SK-N-SH (cell line): ENCODE measurements around the gene TTC38. TPM values are rescaled to one million over a fixed set of nuclear protein-coding genes. Genes with fewer than 3 reads are reported as not detected.

Experiments used
- CTCF ChIA-PET: fragments of 300-600, 350-600 bp; formaldehyde crosslinking; extraction: SDS; loops from one replicate; lab custom pipeline; 2021; lab: Yijun Ruan, JAX
- POLR2A ChIA-PET: fragments of 350-600 bp; sonication (Branson Sonifier 250); formaldehyde crosslinking; extraction: SDS; loops from one replicate; lab custom pipeline; 2020; ENCODE audit warnings: antibody characterized with exemption, inconsistent platforms; lab: Yijun Ruan, JAX
- DNase-seq: peaks from one replicate; pipeline ENCODE4 v3.0.0; 2012
- H2AFZ ChIP-seq: fragments of 200-600 bp; sonication (generic); 2 replicates; pipeline ENCODE4 v1.8.1; 2016; ENCODE audit warnings: antibody characterized with exemption, mild to moderate bottlenecking, low read depth
- H3F3A ChIP-seq: fragments of 200-600 bp; sonication (generic); replicated peaks from 2 replicates; pipeline ENCODE3; 2016; ENCODE audit warnings: antibody characterized with exemption, mild to moderate bottlenecking; ENCODE audit not compliant: insufficient read depth
- H3K27ac ChIP-seq, 2 experiments: fragments of 200-500 bp in 1 of 2; fragments of 200-600 bp in 1 of 2; sonication (Bioruptor generic) in 1 of 2; sonication (generic), shearing (Covaris generic) in 1 of 2; 2 replicates each; pipeline versions ENCODE4 v1.5.1 to v1.6.1; 2014 to 2016; ENCODE audit warnings: low read depth in 2 of 2, inconsistent platforms in 1 of 2, low read length in 1 of 2, mild to moderate bottlenecking in 1 of 2, mixed read lengths in 1 of 2
- H3K27me3 ChIP-seq: fragments of 200-600 bp; sonication (generic), shearing (Covaris generic); 2 replicates; pipeline ENCODE4 v1.6.1; 2016; ENCODE audit warnings: mixed run types; ENCODE audit not compliant: insufficient read depth
- H3K36me3 ChIP-seq, 2 experiments: fragments of 200-500 bp in 1 of 2; fragments of 200-600 bp in 1 of 2; sonication (Bioruptor generic) in 1 of 2; sonication (generic) in 1 of 2; replicated peaks in 1 of 2; 2 replicates each; pipeline versions ENCODE3 to v1.5.1; 2014 to 2016; ENCODE audit warnings: low read length in 1 of 2, mild to moderate bottlenecking in 1 of 2; ENCODE audit not compliant: insufficient read depth in 2 of 2, control insufficient read depth in 1 of 2
- H3K4me1 ChIP-seq, 2 experiments: fragments of 200-500 bp in 1 of 2; fragments of 200-600 bp in 1 of 2; sonication (Bioruptor generic) in 1 of 2; sonication (generic), shearing (Covaris generic) in 1 of 2; 2 replicates each; pipeline versions ENCODE4 v1.5.1 to v1.6.1; 2014 to 2016; ENCODE audit warnings: low read depth in 1 of 2, low read length in 1 of 2, mixed run types in 1 of 2; ENCODE audit not compliant: insufficient read depth in 2 of 2, control insufficient read depth in 1 of 2
- H3K4me2 ChIP-seq: fragments of 200-600 bp; sonication (generic), shearing (Covaris generic); 2 replicates; pipeline ENCODE4 v1.6.1; 2017; ENCODE audit warnings: mixed run types
- H3K4me3 ChIP-seq, 2 experiments: fragments of 200-500 bp in 1 of 2; fragments of 200-600 bp in 1 of 2; sonication (Bioruptor generic) in 1 of 2; sonication (generic), shearing (Covaris generic) in 1 of 2; 2 replicates each; pipeline versions ENCODE4 v1.5.1 to v1.8.1; 2014 to 2016; ENCODE audit warnings: low read depth in 2 of 2, inconsistent platforms in 1 of 2, low read length in 1 of 2, mild to moderate bottlenecking in 1 of 2, mixed read lengths in 1 of 2, moderate library complexity in 1 of 2
- H3K79me2 ChIP-seq: fragments of 200-600 bp; sonication (generic); 2 replicates; pipeline ENCODE4 v1.8.1; 2017; ENCODE audit warnings: mild to moderate bottlenecking; ENCODE audit not compliant: insufficient read depth
- H3K9ac ChIP-seq: fragments of 200-600 bp; sonication (generic); 2 replicates; pipeline ENCODE4 v1.6.1; 2017; ENCODE audit warnings: mixed run types
- H3K9me2 ChIP-seq: fragments of 200-600 bp; sonication (generic); 2 replicates; pipeline ENCODE4 v1.6.1; 2017; ENCODE audit warnings: mixed run types
- H3K9me3 ChIP-seq: fragments of 200-600 bp; sonication (generic); 2 replicates; pipeline ENCODE4 v1.6.1; 2017; ENCODE audit warnings: mixed run types, mild to moderate bottlenecking, moderate library complexity
- H4K20me1 ChIP-seq: fragments of 200-600 bp; sonication (generic); 2 replicates; pipeline ENCODE4 v1.6.1; 2017; ENCODE audit warnings: mild to moderate bottlenecking, mixed run types; ENCODE audit not compliant: insufficient read depth
- CHD2 ChIP-seq: fragments of 150-350 bp; IDR thresholded peaks from 2 replicates; pipeline ENCODE4 v1.6.1; 2018; ENCODE audit warnings: low read length; ENCODE audit not compliant: partially characterized antibody
- ELF1 ChIP-seq: IDR thresholded peaks from 2 replicates; pipeline ENCODE4 v1.4.0; 2012
- EZH2phosphoT487 ChIP-seq: fragments of 200-600 bp; sonication (generic); IDR thresholded peaks from 2 replicates; pipeline ENCODE4 v1.6.1; 2017; ENCODE audit warnings: low read depth, mixed run types, mild to moderate bottlenecking, antibody characterized with exemption, moderate library complexity, borderline replicate concordance
- FOSL2 ChIP-seq: IDR thresholded peaks from 2 replicates; pipeline ENCODE4 v1.4.0; 2012; ENCODE audit warnings: low read depth, mild to moderate bottlenecking, moderate library complexity, borderline replicate concordance
- GATA2 ChIP-seq: sonication (generic); formaldehyde crosslinking; IDR thresholded peaks from 2 replicates; pipeline ENCODE4 v1.5.0; 2020; ENCODE audit warnings: mild to moderate bottlenecking, missing genetic modification reagents
- JUND ChIP-seq: IDR thresholded peaks from 2 replicates; pipeline ENCODE4 v1.4.0; 2012
- MEF2A ChIP-seq: IDR thresholded peaks from 2 replicates; pipeline ENCODE4 v1.4.0; 2012; ENCODE audit warnings: low read depth, borderline replicate concordance
- MXI1 ChIP-seq: IDR thresholded peaks from 2 replicates; pipeline ENCODE4 v1.6.1; 2012; ENCODE audit warnings: mild to moderate bottlenecking, low read depth, low read length, improper control_type of control experiment
- NFIC ChIP-seq: IDR thresholded peaks from 2 replicates; pipeline ENCODE4 v1.4.0; 2012; ENCODE audit warnings: borderline replicate concordance
- NRF1 ChIP-seq: IDR thresholded peaks from 2 replicates; pipeline ENCODE4 v1.6.1; 2012; ENCODE audit warnings: low read depth, mild to moderate bottlenecking, low read length
- POLR2AphosphoS5 ChIP-seq: IDR thresholded peaks from 2 replicates; pipeline ENCODE4 v1.6.1; 2012; ENCODE audit warnings: low read depth, low read length
- RAD21 ChIP-seq: IDR thresholded peaks from 2 replicates; pipeline ENCODE4 v1.6.1; 2012; ENCODE audit warnings: mild to moderate bottlenecking, low read length
- RCOR1 ChIP-seq: fragments of 150-350 bp; IDR thresholded peaks from 2 replicates; pipeline ENCODE4 v1.6.1; 2017; ENCODE audit warnings: antibody characterized with exemption, low read length
- RXRA ChIP-seq: IDR thresholded peaks from 2 replicates; pipeline ENCODE4 v1.4.0; 2012; ENCODE audit warnings: low read depth, mild to moderate bottlenecking, borderline replicate concordance
- SMC3 ChIP-seq: IDR thresholded peaks from 2 replicates; pipeline ENCODE4 v1.6.1; 2012; ENCODE audit warnings: low read depth, low read length, improper control_type of control experiment
- TCF12 ChIP-seq: IDR thresholded peaks from 2 replicates; pipeline ENCODE4 v1.4.0; 2012
- TEAD4 ChIP-seq: IDR thresholded peaks from 2 replicates; pipeline ENCODE4 v1.4.0; 2012; ENCODE audit warnings: mild to moderate bottlenecking, borderline replicate concordance; ENCODE audit not compliant: insufficient read depth
- WGBS: methylation state at CpG from one replicate; pipeline ENCODE4 v1.1.6; 2017; ENCODE audit warnings: low lambda C conversion rate; 5-methylcytosine and 5-hydroxymethylcytosine counted together
- polyA plus RNA-seq, 3 experiments: library from polyadenylated mRNA; depleted of rRNA; stranded (reverse); fragments of >200 nt; gene quantifications; 2 replicates each; pipeline ENCODE4 v1.2.3, GENCODE V29; 2012
- TF ChIP-seq, protein P1 (sequence below): fragments of 150-350 bp; IDR thresholded peaks from 2 replicates; pipeline ENCODE4 v1.6.1; 2017; ENCODE audit warnings: antibody characterized with exemption, low read length, low read depth, borderline replicate concordance
- TF ChIP-seq, protein P2 (sequence below): fragments of 150-350 bp; IDR thresholded peaks from 2 replicates; pipeline ENCODE4 v1.6.1; 2016; ENCODE audit warnings: mild to moderate bottlenecking, low read depth, low read length
- TF ChIP-seq, protein P3 (sequence below): IDR thresholded peaks from 2 replicates; pipeline ENCODE4 v1.4.0; 2012; ENCODE audit warnings: low read depth, borderline replicate concordance
- TF ChIP-seq, protein P4 (sequence below): IDR thresholded peaks from 2 replicates; pipeline ENCODE4 v1.4.0; 2012; ENCODE audit warnings: low read depth
- TF ChIP-seq, protein P5 (sequence below): IDR thresholded peaks from 2 replicates; pipeline ENCODE4 v1.4.0; 2012; ENCODE audit warnings: low read depth, borderline replicate concordance

The TTC38 gene
- polyA plus RNA-seq, 1 of the 3 experiments (the other 2 are of a cell fraction): 24.0 TPM

DNA sequence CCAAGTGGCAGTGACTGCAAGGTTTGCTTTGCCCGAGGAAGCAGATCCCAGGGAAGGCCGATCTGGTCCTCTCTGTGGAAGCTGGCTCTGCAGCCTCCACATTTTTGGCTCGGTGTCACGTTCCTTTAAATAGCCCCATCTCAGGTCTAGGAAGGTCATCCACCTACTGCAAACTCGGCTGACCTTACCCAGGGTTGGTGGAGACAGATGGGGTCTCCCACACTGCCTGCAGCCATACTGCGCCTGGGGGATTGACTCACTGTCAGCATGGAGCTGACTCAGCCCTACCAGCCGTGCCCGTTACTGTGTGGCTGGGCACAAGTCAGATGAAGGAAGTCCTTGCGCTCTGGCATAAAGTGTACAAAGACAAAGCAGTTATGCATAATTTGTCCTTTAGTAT is 34.6 kb upstream of the TTC38 start:
- Histone ChIP-seq H3K27me3 (no peaks in the 10 kb centered on the region), H3K4me1 (peaks cover 10 to 19% of the 10 kb centered on the region in 2 experiments; a peak in 2 of 4 replicates), H3F3A (no peaks in the 10 kb centered on the region), H3K36me3 (peaks cover 0 to 8% of the 10 kb centered on the region in 2 experiments), H3K4me3 (no peak overlapping the region), H4K20me1 (no peaks in the 10 kb centered on the region), H3K9ac (no peak overlapping the region), H3K9me2 (no peaks in the 10 kb centered on the region), H2AFZ (no peak overlapping the region), H3K27ac (peak overlapping the region; percentile 20 to 41; a peak in 3 of 4 replicates), H3K9me3 (no peaks in the 10 kb centered on the region), H3K4me2 (0 out of 2 replicates have a peak overlapping the region, but pooled peaks have one; percentile 45), H3K79me2 (no peaks in the 10 kb centered on the region)
- CTCF ChIA-PET: no interaction called here
- 63% methylated on average over 9 of the region's 9 CpGs for WGBS
- TF ChIP-seq FOSL2: peak; percentile 56; the same call in 1 of the 2 replicates
- TF ChIP-seq ELF1: no peak
- 0 out of 2 replicates have a peak, but pooled peaks have one; percentile 6 for TF ChIP-seq JUND
- TF ChIP-seq TCF12: peak; percentile 24; the same call in 1 of the 2 replicates
- TF ChIP-seq TEAD4: no peak
- POLR2A ChIA-PET: interaction anchor here (1.2 kb wide), 1 partner anchor 12 kb away, joined by 3 read pairs; no protein-coding TSS in a partner anchor
- DNase-seq: no peak

DNA sequence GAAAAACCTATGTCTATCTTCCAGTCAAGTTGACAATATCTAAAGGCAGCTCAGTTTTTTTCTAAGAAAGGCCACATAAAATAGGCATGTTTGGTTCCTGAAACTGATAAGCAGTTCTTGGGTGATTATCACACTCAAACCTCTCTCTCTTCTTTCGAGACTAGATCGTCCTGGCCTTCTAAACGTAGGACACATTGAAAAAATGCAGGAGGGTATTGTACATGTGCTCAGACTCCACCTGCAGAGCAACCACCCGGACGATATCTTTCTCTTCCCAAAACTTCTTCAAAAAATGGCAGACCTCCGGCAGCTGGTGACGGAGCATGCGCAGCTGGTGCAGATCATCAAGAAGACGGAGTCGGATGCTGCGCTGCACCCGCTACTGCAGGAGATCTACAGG is 32.8 kb upstream of the TTC38 start:
- WGBS: 97% methylated on average over 12 of the region's 12 CpGs
- no peaks in the 10 kb centered on the region for H3K79me2 ChIP-seq
- no peak overlapping the region for H3K4me3 ChIP-seq
- TF ChIP-seq SMC3 (no peak), RCOR1 (no peak), TCF12 (no peak), EZH2phosphoT487 (no peak), MXI1 (no peak), FOSL2 (no peak), POLR2AphosphoS5 (no peak), CHD2 (no peak), RXRA (no peak), MEF2A (no peak), ELF1 (no peak), NRF1 (no peak), RAD21 (no peak), NFIC (no peak), GATA2 (no peak)
- TF ChIP-seq, protein P1, sequence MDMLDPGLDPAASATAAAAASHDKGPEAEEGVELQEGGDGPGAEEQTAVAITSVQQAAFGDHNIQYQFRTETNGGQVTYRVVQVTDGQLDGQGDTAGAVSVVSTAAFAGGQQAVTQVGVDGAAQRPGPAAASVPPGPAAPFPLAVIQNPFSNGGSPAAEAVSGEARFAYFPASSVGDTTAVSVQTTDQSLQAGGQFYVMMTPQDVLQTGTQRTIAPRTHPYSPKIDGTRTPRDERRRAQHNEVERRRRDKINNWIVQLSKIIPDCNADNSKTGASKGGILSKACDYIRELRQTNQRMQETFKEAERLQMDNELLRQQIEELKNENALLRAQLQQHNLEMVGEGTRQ: no peak
- TF ChIP-seq, protein P2, sequence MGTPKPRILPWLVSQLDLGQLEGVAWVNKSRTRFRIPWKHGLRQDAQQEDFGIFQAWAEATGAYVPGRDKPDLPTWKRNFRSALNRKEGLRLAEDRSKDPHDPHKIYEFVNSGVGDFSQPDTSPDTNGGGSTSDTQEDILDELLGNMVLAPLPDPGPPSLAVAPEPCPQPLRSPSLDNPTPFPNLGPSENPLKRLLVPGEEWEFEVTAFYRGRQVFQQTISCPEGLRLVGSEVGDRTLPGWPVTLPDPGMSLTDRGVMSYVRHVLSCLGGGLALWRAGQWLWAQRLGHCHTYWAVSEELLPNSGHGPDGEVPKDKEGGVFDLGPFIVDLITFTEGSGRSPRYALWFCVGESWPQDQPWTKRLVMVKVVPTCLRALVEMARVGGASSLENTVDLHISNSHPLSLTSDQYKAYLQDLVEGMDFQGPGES: no peak
- TF ChIP-seq, protein P3, sequence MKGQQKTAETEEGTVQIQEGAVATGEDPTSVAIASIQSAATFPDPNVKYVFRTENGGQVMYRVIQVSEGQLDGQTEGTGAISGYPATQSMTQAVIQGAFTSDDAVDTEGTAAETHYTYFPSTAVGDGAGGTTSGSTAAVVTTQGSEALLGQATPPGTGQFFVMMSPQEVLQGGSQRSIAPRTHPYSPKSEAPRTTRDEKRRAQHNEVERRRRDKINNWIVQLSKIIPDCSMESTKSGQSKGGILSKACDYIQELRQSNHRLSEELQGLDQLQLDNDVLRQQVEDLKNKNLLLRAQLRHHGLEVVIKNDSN: no peak
- TF ChIP-seq, protein P4, sequence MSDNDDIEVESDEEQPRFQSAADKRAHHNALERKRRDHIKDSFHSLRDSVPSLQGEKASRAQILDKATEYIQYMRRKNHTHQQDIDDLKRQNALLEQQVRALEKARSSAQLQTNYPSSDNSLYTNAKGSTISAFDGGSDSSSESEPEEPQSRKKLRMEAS: no peak
- TF ChIP-seq, protein P5, sequence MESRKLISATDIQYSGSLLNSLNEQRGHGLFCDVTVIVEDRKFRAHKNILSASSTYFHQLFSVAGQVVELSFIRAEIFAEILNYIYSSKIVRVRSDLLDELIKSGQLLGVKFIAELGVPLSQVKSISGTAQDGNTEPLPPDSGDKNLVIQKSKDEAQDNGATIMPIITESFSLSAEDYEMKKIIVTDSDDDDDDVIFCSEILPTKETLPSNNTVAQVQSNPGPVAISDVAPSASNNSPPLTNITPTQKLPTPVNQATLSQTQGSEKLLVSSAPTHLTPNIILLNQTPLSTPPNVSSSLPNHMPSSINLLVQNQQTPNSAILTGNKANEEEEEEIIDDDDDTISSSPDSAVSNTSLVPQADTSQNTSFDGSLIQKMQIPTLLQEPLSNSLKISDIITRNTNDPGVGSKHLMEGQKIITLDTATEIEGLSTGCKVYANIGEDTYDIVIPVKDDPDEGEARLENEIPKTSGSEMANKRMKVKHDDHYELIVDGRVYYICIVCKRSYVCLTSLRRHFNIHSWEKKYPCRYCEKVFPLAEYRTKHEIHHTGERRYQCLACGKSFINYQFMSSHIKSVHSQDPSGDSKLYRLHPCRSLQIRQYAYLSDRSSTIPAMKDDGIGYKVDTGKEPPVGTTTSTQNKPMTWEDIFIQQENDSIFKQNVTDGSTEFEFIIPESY: no peak
- TF ChIP-seq, all 33 proteins: peak for 0
- Histone ChIP-seq H3F3A (no peaks in the 10 kb centered on the region), H3K27me3 (no peaks in the 10 kb centered on the region), H3K9ac (no peak overlapping the region), H3K27ac (no peak overlapping the region), H3K9me2 (no peaks in the 10 kb centered on the region), H3K9me3 (no peaks in the 10 kb centered on the region), H2AFZ (no peak overlapping the region), H3K4me1 (peaks cover 10 to 33% of the 10 kb centered on the region in 2 experiments; a peak in 3 of 4 replicates), H3K4me2 (no peak overlapping the region), H3K36me3 (peaks cover 0 to 16% of the 10 kb centered on the region in 2 experiments), H4K20me1 (no peaks in the 10 kb centered on the region)
- POLR2A ChIA-PET: no interaction called here
- no peak for DNase-seq
- CTCF ChIA-PET: interaction anchor here (0.7 kb wide), 1 partner anchor 16 kb away, joined by 3 read pairs; no protein-coding TSS in a partner anchor
